Measurements from ENCODE around the gene GIGYF2. TPM values are rescaled to one million over a fixed set of nuclear protein-coding genes. Genes with fewer than 3 reads are reported as not detected.

Gene GIGYF2
- total RNA-seq, 1 experiment from 2014 or later: 58.0 TPM

DNA sequence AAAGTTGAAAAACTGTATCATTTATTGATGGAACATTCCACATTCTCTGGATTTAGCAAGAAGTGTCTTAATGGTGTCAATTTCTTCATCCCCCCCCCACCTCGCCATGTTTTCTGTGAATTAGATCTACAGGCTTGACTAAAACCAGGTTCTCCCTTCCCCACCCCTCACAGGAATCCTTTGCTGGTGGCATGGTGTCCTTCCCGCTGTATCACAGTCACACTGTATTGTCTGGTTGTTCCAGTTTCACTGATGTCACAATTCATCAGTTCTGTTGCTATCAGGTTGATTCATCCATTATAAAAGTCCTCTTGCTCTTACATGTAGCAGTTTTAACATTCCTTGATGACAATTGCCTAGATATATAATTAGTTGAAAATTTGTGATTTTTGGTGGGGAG lies 166.9 kb downstream of the GIGYF2 start:
- no peak for DNase-seq (ENCODE audit: low spot score)

- DNase-seq (ENCODE audit: low spot score): no peak
Observed at GRCh38 chr2:232865165-232865564, 168.0 kb downstream of the GIGYF2 start.

DNA sequence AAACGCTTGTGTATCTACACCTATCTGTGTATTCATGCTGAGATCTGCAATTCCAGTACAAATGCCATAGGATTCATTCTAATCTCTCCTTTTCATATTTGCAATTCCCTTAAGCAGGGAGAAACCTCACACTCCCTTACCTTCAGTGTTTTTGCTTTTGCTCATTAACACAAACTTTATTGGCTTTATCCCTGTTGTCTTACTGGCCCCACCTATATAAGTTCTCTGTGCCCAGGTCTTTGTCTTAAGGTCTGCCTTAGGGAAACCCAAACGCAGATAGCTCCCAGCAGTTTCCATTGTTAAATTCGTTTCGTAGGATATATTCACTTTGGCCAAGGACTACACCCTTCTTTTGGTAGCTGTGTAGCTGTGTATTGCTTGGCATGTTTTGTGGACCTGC lies 169.0 kb downstream of the GIGYF2 start:
- DNase-seq (ENCODE audit: low spot score): no peak

- DNase-seq (ENCODE audit: low spot score): no peak
Observed at GRCh38 chr2:232869138-232870017, 172.2 kb downstream of the GIGYF2 start.

DNA sequence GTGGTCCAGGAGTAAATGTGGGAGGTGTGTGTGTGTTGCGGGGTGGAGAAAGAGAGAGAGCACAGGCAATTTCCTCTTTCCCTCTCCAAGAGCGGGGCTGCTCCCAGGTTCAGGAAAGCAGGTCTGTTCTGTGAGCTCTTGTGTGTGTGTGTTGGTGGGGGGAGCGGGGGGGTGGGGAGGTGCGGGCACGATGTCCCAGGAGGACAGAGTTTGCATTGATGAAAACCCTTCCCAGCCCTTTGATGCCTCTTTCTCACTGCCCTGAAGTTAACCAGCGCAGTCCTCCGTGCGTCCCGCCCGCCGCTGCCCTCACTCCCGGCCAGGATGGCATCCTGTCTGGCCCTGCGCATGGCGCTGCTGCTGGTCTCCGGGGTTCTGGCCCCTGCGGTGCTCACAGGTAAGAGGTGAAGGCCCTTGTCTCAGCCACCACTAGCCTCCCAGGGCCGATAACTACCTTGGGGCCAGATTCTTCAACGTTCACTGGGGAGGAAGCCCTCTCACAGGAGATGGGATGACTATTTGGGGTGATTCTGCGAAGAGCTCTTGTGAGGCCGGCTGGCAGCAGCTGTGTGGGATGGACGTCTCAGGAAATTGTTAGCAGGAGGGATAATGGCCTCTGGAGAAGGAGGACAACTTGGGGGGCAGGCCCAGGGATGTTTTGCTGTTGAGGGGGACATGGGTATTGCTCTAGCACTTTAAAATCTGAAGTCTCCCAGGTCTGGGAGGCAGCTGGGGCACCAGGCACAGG lies 173.1 kb downstream of the GIGYF2 start, which contains the start of gene SNORC:
TSS of gene SNORC (plus strand) at position 247 of the 748 bp plus-strand sequence. CDS start at position 325, 78 bp downstream.
- no peak for DNase-seq (ENCODE audit: low spot score)

DNA sequence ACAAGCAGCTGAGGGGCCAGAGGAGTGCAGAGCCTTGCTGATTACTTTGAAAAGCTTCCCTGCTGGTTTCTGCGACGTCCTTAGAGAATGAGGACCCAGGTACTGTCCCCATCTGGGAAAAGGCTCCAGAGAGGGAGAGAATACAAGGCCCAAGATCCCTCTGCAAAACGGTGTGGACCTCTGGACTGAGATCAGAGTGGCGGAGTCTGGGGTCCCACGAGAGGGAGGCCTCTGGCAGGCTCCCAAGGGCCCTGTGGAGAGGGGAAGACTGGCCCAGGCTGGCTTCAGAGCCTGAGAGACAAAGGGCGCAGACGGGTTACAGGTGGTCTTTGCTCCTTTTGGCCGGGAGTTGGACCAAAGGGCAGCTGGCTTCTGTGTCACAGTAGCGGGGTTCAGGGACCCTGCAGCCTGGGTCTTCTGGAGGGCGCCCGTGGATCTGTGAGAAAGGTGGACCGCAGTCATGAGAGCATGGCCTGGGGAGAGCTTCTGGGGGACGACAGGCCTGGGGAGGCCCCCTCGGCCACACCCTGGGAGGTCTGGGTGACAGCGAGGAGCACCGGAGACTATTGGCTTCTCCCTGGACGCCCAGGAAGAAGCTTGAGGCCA lies 173.7 kb downstream of the GIGYF2 start:
- DNase-seq (ENCODE audit: low spot score): no peak

GRCh38 chr2:232871418-232871834 lies 174.3 kb downstream of the GIGYF2 start:
- DNase-seq (ENCODE audit: low spot score): no peak

DNA sequence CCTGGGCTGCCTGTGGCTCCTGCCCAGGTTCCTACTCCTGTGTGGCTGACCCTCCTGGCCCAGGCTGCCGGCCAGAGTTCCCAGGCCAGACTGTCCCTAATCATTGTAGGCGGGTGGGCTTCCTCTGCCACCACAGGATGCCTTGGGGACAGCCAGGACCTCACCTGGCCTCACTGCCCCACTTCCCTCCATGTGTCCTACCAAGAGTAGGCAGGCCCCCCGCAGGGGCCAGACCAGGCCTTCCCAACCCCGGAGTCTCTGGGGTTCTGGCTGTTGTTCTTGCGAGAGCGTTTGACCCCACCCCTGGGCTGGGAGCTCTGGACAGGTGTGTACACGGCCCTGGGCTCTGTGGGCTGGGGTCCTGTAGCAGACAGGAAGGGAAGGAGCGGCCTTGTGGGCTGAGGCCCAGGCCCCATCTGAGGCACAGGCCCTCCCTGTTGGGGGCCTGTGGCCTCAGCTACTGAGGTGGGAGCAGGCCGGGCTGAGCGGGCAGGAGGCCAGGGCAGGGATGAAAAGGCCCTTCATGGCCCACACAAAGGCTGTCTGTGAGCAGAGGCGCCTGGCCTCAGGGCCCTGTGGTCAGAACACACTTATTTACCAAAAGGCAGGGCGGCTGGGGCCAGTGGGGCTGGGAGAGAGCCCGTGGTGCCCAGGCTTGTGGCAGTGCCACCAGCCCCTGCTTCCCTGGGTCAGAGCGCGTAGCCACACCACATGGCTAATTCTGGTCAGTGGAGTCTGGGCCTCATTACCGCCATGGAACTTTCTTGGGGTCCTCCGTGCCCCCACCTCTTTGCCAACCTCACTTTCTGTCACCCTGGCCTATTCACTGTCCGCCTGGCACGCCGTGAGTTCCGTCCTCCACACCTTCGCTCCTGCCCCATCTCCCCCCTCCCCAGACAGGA lies 175.0 kb downstream of the GIGYF2 start:
- no peak for DNase-seq (ENCODE audit: low spot score)

- DNase-seq (ENCODE audit: low spot score): no peak
Observed at GRCh38 chr2:232872826-232873225, 175.7 kb downstream of the GIGYF2 start.

- no peak for DNase-seq (ENCODE audit: low spot score)
Observed at GRCh38 chr2:232873292-232873908, 176.3 kb downstream of the GIGYF2 start.

DNA sequence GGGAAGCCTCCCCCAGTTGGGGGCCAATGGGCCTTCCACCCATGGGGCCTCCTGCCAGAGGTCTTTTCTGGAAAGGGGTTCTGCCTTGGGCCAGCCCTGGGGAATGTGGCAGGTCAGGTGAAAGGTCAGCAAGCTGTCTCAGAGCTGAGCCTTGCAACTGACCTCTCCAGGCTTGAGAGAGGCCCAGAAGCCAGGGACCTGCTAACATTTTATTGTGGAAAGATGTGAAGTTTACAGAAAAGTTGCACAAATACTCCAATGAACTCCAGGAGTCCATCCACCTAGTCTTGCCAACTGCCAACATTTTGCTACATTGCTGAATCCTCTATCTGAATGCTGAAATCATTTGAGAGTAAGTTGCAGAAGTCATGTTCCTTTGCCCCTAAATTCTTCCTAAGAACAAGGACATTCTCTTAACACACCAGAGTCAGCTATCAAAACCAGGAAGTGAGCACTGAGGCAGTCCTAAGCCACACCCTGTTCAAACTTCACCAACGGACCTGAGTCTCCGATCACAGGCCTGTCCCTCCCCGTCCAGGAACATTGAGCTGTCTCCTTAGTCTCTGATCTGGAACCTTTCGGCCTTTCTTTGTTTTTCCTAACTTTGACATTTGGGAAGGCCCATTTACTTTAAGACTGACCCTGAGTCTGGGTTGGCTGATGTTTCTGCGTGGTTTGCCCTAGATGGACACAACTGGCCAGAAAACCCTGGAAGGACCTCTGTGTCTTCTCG lies 176.9 kb downstream of the GIGYF2 start:
- DNase-seq (ENCODE audit: low spot score): no peak

DNA sequence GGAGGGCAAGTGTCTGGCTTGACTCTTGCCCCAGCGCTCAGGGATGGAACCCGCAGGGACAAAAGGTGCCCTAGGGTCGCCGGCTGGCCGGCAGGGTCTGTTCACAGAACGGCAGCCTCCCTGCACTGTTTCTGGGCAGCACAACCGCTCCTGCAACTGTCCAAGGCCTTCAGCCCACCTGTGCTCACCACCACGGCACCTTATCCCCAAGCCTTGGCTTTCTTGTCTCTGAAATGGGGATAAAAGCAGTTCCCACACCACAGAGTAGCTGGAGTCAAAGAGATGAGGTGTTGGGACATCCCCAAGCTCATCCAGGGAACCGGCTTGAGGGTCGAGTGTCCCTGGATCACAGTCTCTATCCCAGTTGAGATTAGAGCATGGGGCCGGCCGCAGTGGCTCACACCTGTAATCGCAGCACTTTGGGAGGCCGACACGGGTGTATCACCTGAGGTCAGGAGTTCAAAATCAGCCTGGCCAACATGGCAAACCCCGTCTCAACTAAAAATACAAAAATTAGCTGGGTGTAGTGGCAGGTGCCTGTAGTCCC lies 177.6 kb downstream of the GIGYF2 start:
- no peak for DNase-seq (ENCODE audit: low spot score)

DNA sequence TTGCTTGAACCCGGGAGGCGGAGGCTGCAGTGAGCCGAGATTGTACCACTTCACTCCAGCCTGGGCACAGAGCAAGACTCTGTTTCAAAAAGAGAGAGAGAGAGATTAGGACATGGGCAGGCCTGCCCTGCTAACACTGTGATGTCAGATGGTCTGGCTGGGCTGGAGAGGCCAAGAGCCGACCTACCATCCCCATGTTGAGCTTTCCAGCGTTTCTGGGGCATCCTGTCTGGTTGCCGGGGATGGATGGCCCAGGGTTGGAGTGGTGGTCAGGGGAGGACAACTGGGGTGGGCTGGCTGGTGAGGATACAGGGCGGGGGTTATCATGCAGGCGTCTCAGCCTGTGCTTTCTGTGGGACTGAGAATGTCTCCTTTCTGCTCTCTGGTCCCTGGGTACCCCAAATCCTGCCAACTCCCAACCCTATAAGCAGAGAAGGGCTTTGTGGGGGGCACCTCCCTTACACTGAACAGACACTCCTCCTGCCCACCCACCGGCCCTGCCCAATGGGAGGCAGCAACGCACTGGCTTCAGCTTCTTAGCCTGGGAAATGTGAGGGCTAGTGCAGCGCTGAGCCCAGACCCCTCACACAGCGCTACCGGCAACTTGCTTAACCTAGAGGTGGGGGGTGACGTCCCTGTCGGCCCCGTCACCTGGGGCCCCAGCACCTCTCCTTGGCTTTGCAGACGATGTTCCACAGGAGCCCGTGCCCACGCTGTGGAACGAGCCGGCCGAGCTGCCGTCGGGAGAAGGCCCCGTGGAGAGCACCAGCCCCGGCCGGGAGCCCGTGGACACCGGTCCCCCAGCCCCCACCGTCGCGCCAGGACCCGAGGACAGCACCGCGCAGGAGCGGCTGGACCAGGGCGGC lies 178.4 kb downstream of the GIGYF2 start:
- DNase-seq (ENCODE audit: low spot score): no peak

DNA sequence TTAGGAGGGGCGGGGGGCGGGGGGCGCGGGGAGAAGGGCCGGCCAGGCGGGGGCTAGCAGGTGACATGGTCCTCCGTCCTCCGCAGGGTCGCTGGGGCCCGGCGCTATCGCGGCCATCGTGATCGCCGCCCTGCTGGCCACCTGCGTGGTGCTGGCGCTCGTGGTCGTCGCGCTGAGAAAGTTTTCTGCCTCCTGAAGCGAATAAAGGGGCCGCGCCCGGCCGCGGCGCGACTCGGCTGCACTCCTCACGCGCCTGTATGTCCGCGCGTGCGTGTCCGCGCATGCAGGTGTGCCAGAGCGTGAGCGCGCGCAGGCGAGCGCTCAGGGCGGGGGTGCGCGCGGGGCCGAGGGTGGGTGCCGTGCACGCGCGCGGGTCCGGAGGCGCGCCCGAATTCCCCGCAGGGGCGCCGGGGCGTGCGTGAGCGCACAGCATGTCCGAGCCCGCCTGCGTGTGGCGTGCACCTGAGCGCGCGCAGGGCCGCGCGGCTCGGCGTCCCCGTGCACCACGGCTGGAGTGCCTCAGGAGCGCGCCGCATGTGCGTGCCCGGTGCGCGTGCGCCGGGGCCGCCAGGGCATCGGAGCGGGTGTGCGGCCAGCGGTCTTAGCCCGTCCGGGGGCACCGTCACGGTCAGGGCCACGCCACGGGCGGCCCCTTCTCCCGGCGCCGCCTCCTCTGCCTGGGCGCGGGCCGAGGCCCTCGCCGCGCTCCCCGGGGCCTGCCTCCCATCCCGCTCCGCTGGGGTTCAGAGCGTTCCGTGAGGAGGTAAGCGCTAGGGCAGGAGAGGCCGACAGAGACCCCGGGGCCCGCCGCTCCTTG lies 179.2 kb downstream of the GIGYF2 start:
- DNase-seq (ENCODE audit: low spot score): no peak

- DNase-seq (ENCODE audit: low spot score): no peak
Observed at GRCh38 chr2:232876978-232877441, 179.9 kb downstream of the GIGYF2 start.

- DNase-seq (ENCODE audit: low spot score): no peak
Observed at GRCh38 chr2:232877940-232878511, 180.9 kb downstream of the GIGYF2 start.

- no peak for DNase-seq (ENCODE audit: low spot score)
Observed at GRCh38 chr2:232878855-232879617, 181.9 kb downstream of the GIGYF2 start.

Data from A172 (cell line).